Measurements from ENCODE around the gene ATG2A.

The ATG2A gene

DNA sequence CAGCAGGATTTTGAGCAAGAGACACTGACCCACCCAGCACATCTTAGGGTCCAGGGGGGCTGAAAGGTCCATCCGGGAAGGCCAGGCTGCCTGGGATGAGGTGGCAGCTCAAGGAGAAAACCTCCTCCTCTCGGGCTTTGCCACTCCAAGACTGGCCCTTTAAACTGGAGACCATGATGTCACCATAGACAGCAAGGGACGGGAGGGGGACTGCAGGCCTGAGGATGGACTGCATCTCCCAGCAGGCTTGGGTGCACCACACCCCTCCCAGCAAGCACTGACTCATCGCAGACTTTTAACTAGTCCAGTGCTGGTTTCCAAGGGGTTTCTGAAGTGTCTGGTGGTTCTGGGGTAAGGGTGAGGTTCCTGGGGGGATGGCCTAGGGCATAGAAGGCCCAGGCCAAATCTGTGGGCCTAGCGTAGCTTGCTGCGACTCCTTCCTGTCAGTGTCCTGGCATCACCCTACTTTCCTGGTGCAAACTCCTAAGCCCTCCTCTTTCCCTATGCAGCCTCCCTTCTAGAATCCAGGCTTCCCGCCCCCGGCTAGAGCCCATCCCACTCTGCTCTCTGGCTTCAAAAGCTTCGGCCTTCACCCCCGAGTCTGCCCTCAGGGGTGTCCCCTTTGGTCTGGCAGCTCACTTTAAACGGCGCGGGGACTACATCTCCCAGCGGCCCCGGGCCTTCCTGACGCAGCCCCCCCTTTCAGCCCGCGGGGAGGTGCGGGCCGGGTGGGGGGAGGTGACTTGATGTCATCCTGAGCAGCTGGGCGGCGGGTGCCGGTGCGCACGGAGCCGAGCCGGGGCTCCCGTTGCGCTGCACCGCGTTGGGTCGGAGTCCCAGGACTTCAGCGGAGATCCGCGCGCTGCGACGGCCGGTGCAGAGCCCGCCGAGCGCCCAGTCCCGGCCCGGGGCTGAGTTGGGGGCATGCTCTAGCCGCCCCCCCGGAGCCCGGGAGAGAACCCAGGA lies 7.2 kb upstream of the ATG2A start, which contains the start of gene PPP2R5B:
Gene PPP2R5B (plus strand): TSS at position 746 of the 966 bp plus-strand sequence. CDS start 1,046 bp downstream, outside the sequence.
- peak; percentile 90 for DNase-seq

GRCh38 chr11:64923151-64923661 lies 6.2 kb upstream of the ATG2A start:
- no peak for DNase-seq

DNA sequence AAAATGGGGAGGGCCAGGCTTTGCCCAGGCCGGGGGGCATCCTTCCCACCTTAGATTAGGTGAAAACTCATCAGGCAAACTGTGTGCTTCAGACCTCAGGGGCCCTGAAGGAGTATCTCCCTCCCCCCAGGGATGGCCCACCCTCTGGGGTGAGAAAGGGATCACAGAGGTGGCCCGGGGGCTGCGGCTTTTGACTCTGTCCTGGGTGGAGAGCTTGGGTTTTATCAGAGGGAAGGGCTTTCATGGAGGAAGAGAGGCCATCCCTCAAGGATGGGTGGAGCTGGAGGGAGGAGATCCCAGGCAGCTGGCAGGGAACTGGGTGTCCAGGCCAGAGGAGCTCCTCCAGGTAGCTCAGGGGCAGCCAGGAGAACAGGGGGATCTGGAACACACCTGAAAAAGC lies 4.4 kb upstream of the ATG2A start:
- DNase-seq = no peak

DNA sequence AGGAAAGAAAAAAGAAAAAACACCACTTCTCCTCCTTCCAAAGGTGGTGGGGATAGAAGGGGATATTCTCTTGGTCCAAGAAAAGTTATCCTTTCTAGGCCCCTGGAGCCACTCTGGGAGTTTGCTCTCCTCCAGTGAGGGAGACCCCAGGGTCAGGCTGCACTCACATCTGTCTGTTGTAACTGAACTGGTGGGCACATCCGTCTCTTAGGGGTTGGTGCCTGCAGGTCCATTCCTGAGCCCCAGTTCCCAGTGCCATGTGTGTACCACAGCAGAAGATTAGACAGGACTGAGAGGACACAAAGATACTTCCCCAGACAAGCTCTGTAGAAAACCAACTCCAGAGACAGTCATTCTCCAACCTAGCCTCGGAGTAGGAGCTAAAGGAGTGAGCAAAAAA lies 3.1 kb upstream of the ATG2A start:
- DNase-seq = no peak

- no peak for DNase-seq
Measured at GRCh38 chr11:64919627-64920026, 2.6 kb upstream of the ATG2A start.

DNA sequence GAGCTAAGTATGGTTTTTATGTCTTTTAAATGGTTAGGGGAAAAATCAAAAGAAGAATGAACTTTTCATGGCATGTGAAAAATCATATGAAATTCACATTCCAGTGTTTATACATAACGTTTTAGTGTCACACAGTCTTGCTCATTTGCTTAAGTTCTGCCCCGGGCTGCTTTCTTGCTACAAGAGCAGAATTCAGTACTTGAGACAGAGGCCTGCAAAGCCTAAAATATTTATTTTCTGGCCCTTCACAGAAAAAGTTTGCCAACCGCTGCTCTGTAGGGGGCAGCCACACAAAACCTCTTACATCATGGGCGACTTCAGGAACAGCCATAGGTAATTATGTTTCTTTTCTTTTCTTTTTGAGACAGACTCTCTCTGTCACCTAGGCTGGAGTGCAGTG lies 1.0 kb upstream of the ATG2A start:
- no peak for DNase-seq

DNA sequence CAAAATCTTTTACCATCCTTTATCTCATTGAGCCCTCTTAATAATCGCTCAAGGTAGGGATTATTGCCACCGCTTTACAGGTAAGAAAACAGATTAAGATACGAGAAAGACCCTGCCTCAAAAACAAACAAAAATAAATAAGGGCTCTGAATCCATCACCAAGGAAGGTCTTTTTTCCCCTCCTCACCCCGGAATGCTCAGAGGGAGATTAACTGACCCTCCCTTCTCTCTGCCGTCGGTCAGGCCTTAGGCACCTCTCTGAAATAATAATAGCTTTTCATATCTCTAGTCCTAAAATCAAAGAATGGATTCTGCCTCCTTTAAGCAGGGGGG lies 620 bp upstream of the ATG2A start:
- DNase-seq = no peak

- DNase-seq = peak; percentile 37
Measured at GRCh38 chr11:64916040-64916774, 802 bp downstream of the ATG2A start.

GRCh38 chr11:64915376-64915887 lies 1.6 kb downstream of the ATG2A start:
- DNase-seq = no peak

DNA sequence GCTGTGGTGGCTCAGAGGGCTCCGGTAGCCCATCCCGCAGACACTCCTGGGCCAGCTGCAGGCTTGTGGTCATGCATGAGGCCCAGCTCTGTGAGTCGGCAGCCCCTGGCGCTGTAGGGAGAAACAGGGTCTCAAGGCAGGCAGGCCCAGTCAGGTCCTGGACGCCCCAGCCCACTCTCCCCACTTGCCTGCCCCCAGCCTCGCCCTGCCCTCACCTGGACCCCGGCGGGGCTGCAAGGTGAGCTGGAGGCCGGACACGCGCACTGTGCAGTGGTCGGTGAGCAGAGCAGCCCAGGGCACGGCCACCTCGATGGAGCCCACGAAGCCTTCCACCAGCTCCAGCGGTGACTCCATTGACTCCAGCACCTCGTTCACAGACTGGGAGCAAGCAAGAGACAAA lies 2.9 kb downstream of the ATG2A start:
- no peak for DNase-seq

DNA sequence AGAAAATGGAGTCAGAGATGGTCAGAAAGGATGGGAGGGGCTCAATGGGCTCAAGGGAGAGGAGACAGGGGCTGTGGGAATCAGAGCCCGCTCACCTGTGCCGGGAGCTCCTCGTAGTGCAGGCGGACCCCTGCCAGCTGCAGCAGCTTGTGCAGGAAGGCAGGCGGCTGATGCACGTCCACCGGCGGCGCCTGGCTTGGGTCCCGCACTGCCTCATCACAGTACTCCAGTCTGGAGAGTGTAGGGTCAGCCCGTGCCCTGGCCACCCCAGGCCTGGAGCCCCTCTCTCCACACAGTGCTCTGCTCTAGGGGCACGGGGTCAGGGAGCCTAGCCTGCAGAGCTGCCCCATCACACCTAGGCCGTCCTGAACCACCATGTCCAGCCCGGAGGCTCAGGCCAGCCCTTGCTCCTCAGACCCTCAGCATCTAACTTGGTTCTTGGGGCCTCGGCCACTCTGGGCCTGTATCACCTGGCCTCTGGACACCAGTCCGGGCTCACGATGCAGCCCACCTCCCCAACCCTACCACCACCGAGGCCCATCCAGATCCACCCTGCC lies 3.8 kb downstream of the ATG2A start:
- DNase-seq = no peak

DNA sequence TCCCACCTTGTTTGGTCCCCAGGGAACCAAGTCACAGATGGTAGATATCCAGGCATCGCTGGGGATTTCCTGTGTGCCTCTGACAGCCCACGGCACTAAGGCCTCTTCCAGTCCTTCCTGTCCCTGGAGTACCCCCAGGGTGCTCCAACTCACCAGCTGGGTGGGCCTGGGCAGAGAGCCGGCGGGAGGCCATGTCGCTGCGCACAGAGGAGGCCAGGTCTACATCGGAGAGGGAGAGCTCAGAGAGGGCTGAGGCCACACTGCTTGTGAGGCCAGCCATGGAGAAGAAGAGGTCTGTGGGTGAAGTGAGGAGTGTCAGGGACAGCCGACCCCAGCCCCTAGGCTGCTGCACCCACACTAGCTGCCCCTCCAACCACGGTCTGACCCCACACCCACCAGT lies 5.3 kb downstream of the ATG2A start:
- DNase-seq = no peak

DNA sequence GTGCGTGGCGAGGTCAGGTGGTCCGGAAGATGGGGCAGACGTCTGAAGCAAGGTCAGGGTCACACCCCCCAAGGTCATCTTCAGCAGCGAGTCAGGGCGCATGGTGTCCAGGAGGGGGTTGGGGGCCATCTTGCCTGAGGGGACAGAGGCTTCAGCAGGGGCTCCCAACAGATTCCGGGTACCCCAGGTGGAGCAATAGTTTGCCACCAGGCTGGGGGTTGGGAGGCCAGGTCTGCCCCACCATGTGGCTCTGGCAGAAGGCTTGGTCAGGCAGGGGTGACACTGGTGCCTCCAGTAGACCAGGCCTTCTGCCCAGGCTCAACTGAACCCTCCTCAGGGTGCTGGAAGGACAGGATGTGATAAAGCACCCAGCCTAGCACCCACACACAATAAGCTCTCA lies 5.9 kb downstream of the ATG2A start:
- DNase-seq = no peak

- no peak for DNase-seq
Measured at GRCh38 chr11:64910451-64911093, 6.4 kb downstream of the ATG2A start.

- no peak for DNase-seq
Measured at GRCh38 chr11:64909653-64910343, 7.2 kb downstream of the ATG2A start.

DNA sequence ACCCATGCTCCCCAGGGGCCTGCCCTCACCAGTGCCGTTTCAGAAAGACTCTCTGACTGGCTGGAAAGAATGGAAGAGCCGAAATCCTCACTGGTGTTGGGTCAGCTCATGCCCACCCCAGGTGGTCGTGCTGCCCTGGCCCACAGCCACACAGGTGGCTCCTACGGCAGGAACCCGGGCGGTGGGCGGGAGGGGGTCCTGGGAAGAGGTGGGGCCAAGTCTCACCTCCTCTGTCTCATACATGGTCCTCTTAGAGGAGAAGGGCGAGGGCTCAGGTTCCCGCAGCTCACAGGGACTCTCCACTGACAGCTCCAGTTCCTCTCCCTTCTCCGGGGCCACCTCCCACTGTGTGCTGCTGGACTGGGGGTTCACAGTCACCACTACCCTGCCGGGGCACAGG lies 8.2 kb downstream of the ATG2A start:
- no peak for DNase-seq

GRCh38 chr11:64906314-64906635 lies 10.7 kb downstream of the ATG2A start:
- no peak for DNase-seq

DNA sequence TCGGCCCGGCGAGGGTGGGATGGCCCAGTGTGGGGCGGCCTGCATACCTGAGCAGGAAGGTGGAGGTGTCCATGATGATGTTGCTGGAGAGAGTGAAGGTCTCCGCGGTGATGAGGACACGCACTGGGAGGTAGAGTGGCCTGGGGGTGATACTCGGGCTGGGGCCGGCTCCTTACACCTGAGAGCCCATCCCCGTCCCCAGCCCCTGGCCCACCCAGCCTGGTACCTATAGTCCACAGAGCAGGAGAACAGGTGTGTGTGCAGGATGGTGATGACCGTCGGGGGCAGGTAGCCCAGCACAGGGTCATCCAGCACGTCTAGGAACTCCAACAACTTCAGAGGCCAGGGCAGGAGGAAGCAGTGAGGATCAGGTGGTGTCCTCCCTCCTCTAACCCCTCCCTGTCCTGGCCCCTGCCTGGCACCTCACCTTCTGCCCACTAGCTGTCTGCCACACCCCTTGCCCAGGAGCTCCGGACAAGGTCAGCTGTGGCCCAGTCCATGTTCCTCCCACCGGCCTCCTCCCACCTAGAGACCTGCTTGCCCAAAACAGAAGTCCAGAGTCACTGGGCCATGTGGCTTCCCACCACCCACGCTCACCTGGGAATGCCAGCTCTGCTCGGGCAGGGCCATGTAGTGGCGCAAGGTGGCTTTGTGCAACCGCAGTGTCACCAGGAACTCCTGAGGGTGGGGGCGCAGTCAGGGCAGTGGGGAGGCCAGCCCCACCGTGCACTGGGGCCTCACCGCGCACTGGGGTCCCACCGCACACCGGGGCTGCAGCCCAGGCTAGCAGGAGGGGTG lies 11.3 kb downstream of the ATG2A start:
- DNase-seq = no peak

DNA sequence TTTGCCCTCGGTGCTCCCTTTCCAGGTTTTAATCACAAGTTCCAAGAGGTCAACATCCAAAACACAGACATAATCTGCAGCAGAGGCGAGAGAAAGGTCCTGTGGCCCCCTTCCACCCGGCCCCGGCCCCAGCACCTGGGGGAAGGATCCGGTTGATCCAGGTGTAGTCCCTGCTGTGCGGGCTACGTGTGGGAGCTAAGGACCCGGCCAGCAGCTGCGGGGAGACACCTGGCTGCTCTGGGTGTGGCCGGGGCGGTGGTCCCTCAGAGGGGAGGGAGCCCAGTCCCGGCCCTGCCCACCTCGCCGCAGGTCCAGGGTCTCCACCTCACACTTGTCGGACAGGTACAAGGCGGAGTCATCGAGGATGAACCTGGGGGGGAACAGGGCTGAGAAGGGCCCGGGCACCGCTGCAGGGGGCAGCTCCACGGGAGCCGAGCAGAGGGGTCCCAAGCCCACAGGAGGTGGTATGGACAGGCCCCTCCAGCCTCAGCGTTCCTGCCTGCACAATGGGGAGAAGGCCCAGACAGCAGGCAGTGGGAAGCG lies 13.6 kb downstream of the ATG2A start:
- no peak for DNase-seq

DNA sequence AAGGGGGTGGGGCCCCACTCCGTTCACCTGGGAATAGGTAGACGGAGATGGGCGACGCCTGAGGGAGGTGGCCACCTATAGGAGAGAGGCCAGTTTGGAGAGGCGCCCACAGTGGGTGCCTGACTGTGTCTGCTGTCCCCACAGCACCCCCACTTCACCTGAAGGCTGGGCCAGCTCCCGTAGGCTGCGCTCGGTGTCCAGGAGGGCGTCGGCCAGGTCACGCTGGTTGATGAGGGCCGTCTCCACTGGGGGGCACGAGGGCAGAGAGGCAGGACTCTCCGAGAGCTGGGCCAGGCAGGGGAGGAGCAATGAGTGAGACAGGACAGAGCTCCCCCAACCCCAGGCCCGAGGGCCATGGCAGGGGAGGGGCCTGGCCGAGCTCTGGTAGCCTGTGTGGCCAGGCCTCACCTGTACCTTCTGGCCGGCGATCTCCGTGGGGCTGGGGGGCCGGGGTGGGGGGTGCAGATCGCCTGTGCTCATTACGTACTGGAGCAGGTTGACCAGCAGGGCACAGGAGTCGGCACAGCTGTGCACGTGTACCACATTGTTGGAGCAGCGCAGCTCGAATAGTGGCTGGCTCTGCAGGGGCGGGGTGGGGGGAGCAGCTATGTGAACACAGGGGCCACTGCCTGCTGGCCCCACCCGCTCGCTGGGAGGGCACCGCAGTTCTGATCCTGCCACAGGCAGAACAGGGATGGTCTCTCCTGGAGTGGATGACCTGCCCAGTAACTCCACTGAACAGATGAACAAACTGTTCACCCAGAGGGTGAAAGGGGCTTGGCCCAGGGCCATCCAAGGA lies 14.7 kb downstream of the ATG2A start:
- no peak for DNase-seq

Measured in NCI-H146 (cell line).